Heart left ventricle (tissue), 16 donors: ENCODE measurements around the gene KRT86. TPM values are rescaled to one million over a fixed set of nuclear protein-coding genes. Genes with fewer than 3 reads are reported as not detected.

ENCODE experiments used
- ATAC-seq, 4 donors: fragments of 200-7000 bp; cut with Tn5 transposase; one replicate each; pipeline ENCODE4 v1.9.1; 2020 to 2022; ENCODE audit warnings: moderate library complexity in 4 of 4, mild to moderate bottlenecking in 3 of 4, moderate number of reproducible peaks in 1 of 4
- DNase-seq, 5 donors: peaks; one replicate each; pipeline ENCODE4 v3.0.0-alpha.2; 2020
- H3K27ac ChIP-seq, 12 donors: fragments of 200-600 bp; sonication (generic) in 4 of 12; one replicate each; pipeline versions ENCODE4 v1.5.0 to v1.8.0; 2016 to 2022; ENCODE audit warnings: mild to moderate bottlenecking in 2 of 12
- H3K27me3 ChIP-seq, 9 donors: fragments of 200-600 bp; sonication (generic) in 2 of 9; one replicate each; pipeline versions ENCODE4 v1.5.1 to v1.8.0; 2016 to 2022; ENCODE audit warnings: mild to moderate bottlenecking in 3 of 9
- H3K36me3 ChIP-seq, 9 donors: fragments of 200-600 bp; sonication (generic) in 2 of 9; one replicate each; pipeline versions ENCODE4 v1.5.0 to v1.8.0; 2018 to 2022; ENCODE audit warnings: mild to moderate bottlenecking in 2 of 9
- H3K4me1 ChIP-seq, 12 donors: fragments of 200-600 bp; sonication (generic) in 4 of 12; one replicate each; pipeline versions ENCODE4 v1.5.0 to v1.8.0; 2016 to 2022; ENCODE audit warnings: mild to moderate bottlenecking in 3 of 12
- H3K4me3 ChIP-seq, 12 donors: fragments of 200-600 bp; sonication (generic) in 4 of 12; one replicate each; pipeline versions ENCODE4 v1.5.0 to v1.8.0; 2017 to 2022; ENCODE audit warnings: mild to moderate bottlenecking in 9 of 12, moderate library complexity in 4 of 12
- H3K9me3 ChIP-seq, 12 donors: fragments of 200-600 bp; sonication (generic) in 4 of 12; one replicate each; pipeline versions ENCODE4 v1.5.0 to v1.8.0; 2016 to 2022; ENCODE audit warnings: mild to moderate bottlenecking in 1 of 12
- CTCF ChIP-seq, 12 donors: fragments of 200-600 bp; sonication (generic) in 4 of 12; IDR thresholded peaks; one replicate each; pipeline versions ENCODE4 v1.5.0 to v1.8.0; 2018 to 2022; ENCODE audit warnings: antibody characterized with exemption in 12 of 12, mild to moderate bottlenecking in 5 of 12
- POLR2A ChIP-seq, 2 donors: fragments of 450-650 bp; IDR thresholded peaks; one replicate each; pipeline ENCODE4 v1.6.1; 2017; ENCODE audit warnings: antibody characterized with exemption in 2 of 2, mild to moderate bottlenecking in 2 of 2, moderate library complexity in 2 of 2
- WGBS, 4 donors: extraction: QIAGEN DNeasy Blood & Tissue Kit in 2 of 4; methylation state at CpG; one replicate each; pipeline versions ENCODE4 v1.1.5 to v1.1.7; 2013 to 2018; 5-methylcytosine and 5-hydroxymethylcytosine counted together
- intact Hi-C, 10 donors: fragments of 100-400 bp; cut with DNase I; formaldehyde crosslinking; loops; one replicate each; pipeline versions ENCODE4 v1.11.1 to v1.14.2; 2022
- polyA plus RNA-seq, 2 donors: library from polyadenylated mRNA; stranded (reverse); fragments of 200-250 nt; gene quantifications; one replicate each; pipeline ENCODE4 v1.2.3, GENCODE V29; 2013
- total RNA-seq, 9 donors: library from RNA; depleted of rRNA in 2 of 9; stranded (reverse); fragments of >200 nt in 2 of 9; fragmentation: NEBNext Ultra II Directional in 3 of 9; extraction: Animal tissue kit (Norgen Biotek cat#: 25700) in 3 of 9; gene quantifications; one replicate each; pipeline versions ENCODE4 v1.1.0 to v1.2.4, GENCODE V29; 2016 to 2023
- donor health status: ischemic (EF 13 %, LVEDD 7.1; RV severe dilation, severe dysfunction).
- donor health status: healthy with polysubstance abuse.
- donor health status: DM: no; HTN: yes; CAD: no.
- donor health status: DM: no; HTN: no; CAD: no.
- donor health status: ischemic (EF 25% LVEDD 6.9; RV normal size, moderate dysfunction).
- donor health status: ischemic (EF 25% LVEDD 5.7; RV mildly dilated, moderate dysfunction).
- donor health status: healthy.
- donor health status: DM: yes; HTN: yes; CAD: no.
- donor health status: ischemic (EF 35%, LVEDD 5.7; RV mildly dilated, moderate dysfunction).
- donor health status: nonischemic (EF 11% LVEDD 7.7; RV severe dilation, severe dysfunction).
- donor health status: DM: yes; HTN: yes; CAD: no.
- donor health status: PGD.
- donor health status: ischemic (EF 29% LVEDD 5.4; RV normal size, mild dysfunction).
- donor health status: nonischemic (EF 23%, LVEDD 6.1; RV moderate dilation, normal function).

KRT86 gene
- total and polyA plus RNA-seq, 11 donors, result not detected

- no peak for ATAC-seq
- peaks cover 0 to 3% (median 0%) of the 10 kb centered on the region in 9 donors for H3K27me3 ChIP-seq
These were observed 73.4 kb downstream of the KRT86 start for GRCh38 chr12:52347551-52348510.

GRCh38 chr12:52349196-52349595 lies 74.8 kb downstream of the KRT86 start:
- TF ChIP-seq CTCF (IDR thresholded peaks at IDR 0.05) (no peak), POLR2A (IDR thresholded peaks at IDR 0.05) (no peak)
- H3K9me3 ChIP-seq, result peaks cover 0 to under 1% (median 0%) of the 10 kb centered on the region in 12 donors
- no peak overlapping the region for H3K4me3 ChIP-seq
- 64 to 77% (median 67%) methylated on average over 6 of the region's 6 CpGs for WGBS, 4 donors
- H3K27ac ChIP-seq, result no peak overlapping the region
- intact Hi-C loops, result no loop called here
- H3K4me1 ChIP-seq, result peaks cover 0 to 19% (median 0%) of the 10 kb centered on the region in 12 donors
- H3K36me3 ChIP-seq, result no peaks in the 10 kb centered on the region
- ATAC-seq (no peak), DNase-seq (no peak)
- H3K27me3 ChIP-seq, result peaks cover 0 to 9% (median 0%) of the 10 kb centered on the region in 9 donors

More at GRCh38 chr12:52347551-52348510, 73.4 kb downstream of the KRT86 start:
- Histone ChIP-seq H3K9me3 (peaks cover 0 to 14% (median 3%) of the 10 kb centered on the region in 12 donors), H3K4me3 (no peak overlapping the region), H3K4me1 (peaks cover 0 to 19% (median 0%) of the 10 kb centered on the region in 12 donors), H3K36me3 (no peaks in the 10 kb centered on the region), H3K27ac (no peak overlapping the region)
- no peak for DNase-seq
- TF ChIP-seq POLR2A (IDR thresholded peaks at IDR 0.05) (no peak), CTCF (IDR thresholded peaks at IDR 0.05) (no peak)
- WGBS, 4 donors, result 68 to 71% (median 70%) methylated on average over 15 to 16 of the region's 16 CpGs
- intact Hi-C loops, result no loop called here

GRCh38 chr12:52350021-52350620 lies 75.7 kb downstream of the KRT86 start:
- no peak for DNase-seq
- 88 to 96% (median 92%) methylated on average over 8 of the region's 8 CpGs for WGBS, 4 donors
- Histone ChIP-seq H3K4me3 (no peak overlapping the region), H3K4me1 (peaks cover 0 to 19% (median 0%) of the 10 kb centered on the region in 12 donors), H3K36me3 (no peaks in the 10 kb centered on the region), H3K27ac (no peak overlapping the region), H3K27me3 (peaks cover 0 to 15% (median 0%) of the 10 kb centered on the region in 9 donors), H3K9me3 (no peaks in the 10 kb centered on the region)
- ATAC-seq, result no peak
- TF ChIP-seq CTCF (IDR thresholded peaks at IDR 0.05) (no peak), POLR2A (IDR thresholded peaks at IDR 0.05) (no peak)
- intact Hi-C loops, result no loop called here

GRCh38 chr12:52350786-52351185 lies 76.3 kb downstream of the KRT86 start:
- Histone ChIP-seq H3K36me3 (no peaks in the 10 kb centered on the region), H3K27ac (no peak overlapping the region), H3K27me3 (peaks cover 0 to 21% (median 0%) of the 10 kb centered on the region in 9 donors), H3K9me3 (no peaks in the 10 kb centered on the region), H3K4me3 (no peak overlapping the region), H3K4me1 (peaks cover 0 to 19% (median 0%) of the 10 kb centered on the region in 12 donors)
- intact Hi-C loops, result no loop called here
- TF ChIP-seq CTCF (IDR thresholded peaks at IDR 0.05), result no peak
- TF ChIP-seq POLR2A (IDR thresholded peaks at IDR 0.05), result no peak
- no peak for DNase-seq
- ATAC-seq, result no peak
- WGBS, 4 donors, result 92 to 94% (median 93%) methylated on average over 5 of the region's 5 CpGs
